Mucosa of descending colon (tissue), 3 donors: Measurements from ENCODE around the gene TEX54. TPM values are rescaled to one million over a fixed set of nuclear protein-coding genes. Genes with fewer than 3 reads are reported as not detected.

Experiments
- ATAC-seq: fragments of 200-7000 bp; cut with Tn5 transposase; one replicate; pipeline ENCODE4 v1.9.1; 2020; ENCODE audit warnings: mild to moderate bottlenecking, moderate library complexity
- DNase-seq, 3 donors: peaks; one replicate each; pipeline ENCODE4 v3.0.0-alpha.2; 2020
- H3K36me3 ChIP-seq: fragments of 200-600 bp; one replicate; pipeline ENCODE4 v1.8.0; 2021; ENCODE audit warnings: low read depth, mild to moderate bottlenecking
- H3K4me1 ChIP-seq: fragments of 200-600 bp; one replicate; pipeline ENCODE4 v1.8.0; 2021; ENCODE audit warnings: low read depth, mild to moderate bottlenecking
- H3K4me3 ChIP-seq: fragments of 200-600 bp; one replicate; pipeline ENCODE4 v1.8.0; 2021; ENCODE audit warnings: mild to moderate bottlenecking
- H3K9me3 ChIP-seq: fragments of 200-600 bp; one replicate; pipeline ENCODE4 v1.8.0; 2021; ENCODE audit warnings: mild to moderate bottlenecking
- intact Hi-C, 2 donors: fragments of 100-400 bp; cut with DNase I in 1 of 2; cut with micrococcal nuclease in 1 of 2; formaldehyde crosslinking; loops; one replicate each; pipeline versions ENCODE4 v1.11.0 to v1.11.1; 2022; cut with DNase I, micrococcal nuclease
- total RNA-seq, 3 donors: library from RNA; stranded (reverse); fragmentation: NEBNext Ultra II Directional in 2 of 3; extraction: Animal tissue kit (Norgen Biotek cat#: 25700) in 2 of 3; gene quantifications; one replicate each; pipeline versions ENCODE4 v1.2.1 to v1.2.4, GENCODE V29; 2021 to 2023
- TF ChIP-seq, protein P1 (sequence below): fragments of 200-600 bp; IDR thresholded peaks from one replicate; pipeline ENCODE4 v1.8.0; 2022; ENCODE audit warnings: antibody characterized with exemption, mild to moderate bottlenecking
- donor health status: DM: no; HTN: no; CAD: no; lungs with moderate emphysema.
- donor health status: DM: no; HTN: no; CAD: no.
- donor health status: DM: no; HTN: yes; CAD: no.

Gene TEX54
- total RNA-seq, 3 donors from 2014 or later, result not detected

DNA sequence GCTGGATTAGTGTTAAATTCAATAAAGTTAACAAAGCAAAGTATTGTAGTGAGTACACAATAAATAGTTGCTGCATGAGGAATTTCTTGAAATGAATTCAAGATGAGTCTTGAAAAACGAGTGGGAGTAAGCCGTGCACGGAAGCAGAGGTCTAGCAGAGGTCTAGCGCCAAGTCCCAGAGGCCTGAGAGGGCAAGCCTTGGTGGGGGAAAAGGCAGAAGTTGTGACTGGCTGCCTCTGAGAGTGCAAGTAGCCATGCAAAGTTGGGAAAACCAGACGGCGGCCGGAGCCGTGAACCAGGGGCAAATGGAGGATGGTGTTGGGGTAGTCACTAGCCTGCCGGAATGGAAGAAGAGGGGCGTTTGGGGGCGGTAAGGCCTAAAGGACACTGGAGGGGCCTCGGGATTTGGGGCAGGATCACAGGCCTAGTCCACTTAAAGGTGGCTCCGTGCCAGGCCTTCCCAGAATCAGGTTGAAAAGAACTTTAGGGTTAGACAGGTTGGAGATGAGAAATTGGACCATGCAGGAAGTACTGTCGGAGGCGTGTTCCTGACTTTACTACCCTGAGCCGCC lies 47.7 kb upstream of the TEX54 start:
- Histone ChIP-seq H3K36me3 (peaks cover 6% of the 10 kb centered on the region), H3K4me1 (peaks cover 32% of the 10 kb centered on the region), H3K4me3 (peak overlapping the region; percentile 93), H3K9me3 (no peaks in the 10 kb centered on the region)
- TF ChIP-seq, protein P1, sequence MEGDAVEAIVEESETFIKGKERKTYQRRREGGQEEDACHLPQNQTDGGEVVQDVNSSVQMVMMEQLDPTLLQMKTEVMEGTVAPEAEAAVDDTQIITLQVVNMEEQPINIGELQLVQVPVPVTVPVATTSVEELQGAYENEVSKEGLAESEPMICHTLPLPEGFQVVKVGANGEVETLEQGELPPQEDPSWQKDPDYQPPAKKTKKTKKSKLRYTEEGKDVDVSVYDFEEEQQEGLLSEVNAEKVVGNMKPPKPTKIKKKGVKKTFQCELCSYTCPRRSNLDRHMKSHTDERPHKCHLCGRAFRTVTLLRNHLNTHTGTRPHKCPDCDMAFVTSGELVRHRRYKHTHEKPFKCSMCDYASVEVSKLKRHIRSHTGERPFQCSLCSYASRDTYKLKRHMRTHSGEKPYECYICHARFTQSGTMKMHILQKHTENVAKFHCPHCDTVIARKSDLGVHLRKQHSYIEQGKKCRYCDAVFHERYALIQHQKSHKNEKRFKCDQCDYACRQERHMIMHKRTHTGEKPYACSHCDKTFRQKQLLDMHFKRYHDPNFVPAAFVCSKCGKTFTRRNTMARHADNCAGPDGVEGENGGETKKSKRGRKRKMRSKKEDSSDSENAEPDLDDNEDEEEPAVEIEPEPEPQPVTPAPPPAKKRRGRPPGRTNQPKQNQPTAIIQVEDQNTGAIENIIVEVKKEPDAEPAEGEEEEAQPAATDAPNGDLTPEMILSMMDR, result no peak
- intact Hi-C loops, result loop anchor here in 1 of 2 donors (10.0 kb wide), 1 partner anchor 684 kb away; the partner anchor contains the start of gene PLAAT2
- DNase-seq (peak in 1 of 3 donors; percentile 73), ATAC-seq (peak; percentile 1)

DNA sequence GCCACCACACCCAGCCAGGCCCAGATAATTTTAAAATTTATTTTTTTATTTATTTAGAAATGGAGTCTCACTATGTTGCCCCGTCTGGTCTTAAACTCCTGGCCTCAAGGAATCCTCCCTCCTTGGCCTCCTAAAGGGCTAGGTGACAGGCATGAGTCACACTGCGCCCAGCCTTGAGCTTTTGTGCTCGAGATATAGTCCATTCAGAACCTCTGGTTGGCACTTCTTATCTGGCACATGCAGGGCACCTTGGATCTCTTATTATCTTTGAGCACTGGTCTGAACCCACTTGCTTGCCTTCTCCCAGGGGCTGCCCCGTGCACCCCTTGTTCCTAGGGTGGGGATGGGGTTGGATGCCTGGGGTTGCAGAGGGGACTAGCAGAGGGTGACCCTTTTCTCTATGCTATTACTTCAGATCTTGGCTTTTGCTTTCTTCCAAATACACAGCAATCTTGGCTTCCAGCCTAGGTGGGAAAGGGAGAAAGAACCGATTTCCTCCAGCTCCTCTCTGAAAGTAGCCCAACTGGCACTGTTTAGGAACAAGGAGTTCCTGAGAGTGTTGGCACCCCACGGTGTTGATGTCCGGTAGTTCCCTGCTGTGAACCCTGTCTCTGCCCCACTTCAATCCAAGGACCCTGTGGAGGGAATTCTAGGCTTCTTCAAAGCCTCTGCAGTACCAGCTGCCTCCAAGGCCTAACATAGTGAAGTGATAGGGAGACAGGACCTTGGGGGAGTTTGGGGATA lies 46.8 kb upstream of the TEX54 start:
- ATAC-seq, result no peak
- Histone ChIP-seq H3K36me3 (peaks cover 6% of the 10 kb centered on the region), H3K4me1 (peaks cover 32% of the 10 kb centered on the region), H3K4me3 (no peak overlapping the region), H3K9me3 (no peaks in the 10 kb centered on the region)
- TF ChIP-seq, protein P1, result no peak
- DNase-seq, result no peak
- intact Hi-C loops, result no loop called here

DNA sequence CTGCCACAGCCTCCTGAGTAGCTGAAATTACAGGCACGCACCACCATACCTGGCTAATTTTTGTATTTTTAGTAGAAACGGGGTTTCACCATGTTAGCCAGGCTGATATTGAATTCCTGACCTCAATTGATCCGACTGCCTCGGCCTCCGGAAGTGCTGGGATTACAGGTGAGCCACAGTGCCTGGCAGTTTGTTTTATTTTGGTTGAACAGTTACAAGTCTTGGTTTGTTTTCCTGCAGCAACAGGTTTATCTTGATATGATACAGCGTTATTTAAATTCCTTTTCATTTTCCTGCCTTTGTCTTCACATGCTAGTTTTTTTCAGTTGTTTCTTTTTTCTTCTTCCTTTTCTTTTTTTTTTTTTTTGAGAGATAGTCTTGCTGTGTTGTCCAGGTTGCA lies 44.1 kb upstream of the TEX54 start:
- Histone ChIP-seq H3K4me3 (no peak overlapping the region), H3K9me3 (no peaks in the 10 kb centered on the region), H3K36me3 (no peaks in the 10 kb centered on the region), H3K4me1 (peaks cover 7% of the 10 kb centered on the region)
- ATAC-seq, result no peak
- intact Hi-C loops, result no loop called here
- DNase-seq, result no peak
- TF ChIP-seq, protein P1, result no peak

DNA sequence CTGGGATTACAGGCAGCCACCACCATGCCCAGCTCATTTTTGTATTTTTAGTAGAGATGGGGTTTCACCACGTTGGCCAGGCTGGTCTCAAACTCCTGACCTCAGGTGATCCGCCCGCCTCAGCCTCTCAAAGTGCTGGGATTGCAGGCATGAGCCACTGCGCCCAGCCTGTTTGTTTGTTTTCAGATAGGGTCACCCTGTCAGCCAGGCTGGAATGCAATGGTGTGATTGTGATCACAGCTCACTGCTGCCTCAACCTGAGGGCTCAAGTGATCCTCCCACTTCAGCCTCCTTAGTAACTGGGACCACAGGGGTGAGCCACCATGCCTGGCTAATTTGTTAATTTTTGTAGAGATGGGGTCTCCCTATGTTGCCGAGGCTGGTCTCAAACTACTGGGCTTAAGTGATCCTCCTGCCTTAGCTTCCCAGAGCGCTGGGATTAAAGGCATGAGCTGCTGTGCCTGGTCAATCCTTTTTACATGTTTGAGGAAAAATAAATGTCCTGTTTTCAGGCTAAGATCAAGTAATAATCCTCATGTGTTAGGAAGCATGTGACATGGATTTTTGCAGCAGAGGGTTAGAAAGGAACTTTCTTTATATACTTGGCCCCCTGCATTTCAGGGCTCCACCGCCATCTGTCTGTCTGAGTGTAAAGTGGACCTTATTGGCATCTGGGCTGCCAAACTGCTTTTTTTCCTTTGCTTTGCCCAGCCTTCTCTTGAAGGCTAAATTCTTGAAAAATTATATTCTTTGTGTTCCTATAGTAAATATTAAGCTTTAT lies 43.2 kb upstream of the TEX54 start:
- intact Hi-C loops, result no loop called here
- Histone ChIP-seq H3K4me1 (peaks cover 7% of the 10 kb centered on the region), H3K9me3 (no peaks in the 10 kb centered on the region), H3K4me3 (no peak overlapping the region), H3K36me3 (no peaks in the 10 kb centered on the region)
- no peak for ATAC-seq
- peak in 1 of 3 donors; percentile 16 for DNase-seq
- TF ChIP-seq, protein P1, result no peak

DNA sequence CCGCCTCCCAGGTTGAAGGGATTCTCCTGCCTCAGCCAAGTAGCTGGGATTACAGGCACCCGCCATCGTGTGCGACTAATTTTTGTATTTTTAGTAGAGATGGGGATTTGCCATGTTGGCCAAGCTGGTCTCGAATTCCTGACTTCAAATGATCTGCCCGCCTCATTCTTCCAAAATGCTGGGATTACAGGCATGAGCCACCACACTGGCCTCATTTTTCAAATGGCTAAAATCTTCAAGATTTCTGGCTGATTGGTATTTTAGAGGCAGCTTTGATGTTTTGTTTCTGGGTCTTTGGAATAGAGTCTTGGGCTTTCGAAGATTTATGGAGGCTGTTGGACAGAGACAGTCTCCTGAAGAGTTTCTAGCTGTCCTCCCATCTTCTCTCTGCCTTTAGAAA lies 42.2 kb upstream of the TEX54 start:
- DNase-seq, result no peak
- no peaks in the 10 kb centered on the region for H3K9me3 ChIP-seq
- ATAC-seq, result no peak
- TF ChIP-seq, protein P1, result no peak
- intact Hi-C loops, result no loop called here
- no peaks in the 10 kb centered on the region for H3K36me3 ChIP-seq
- H3K4me1 ChIP-seq, result peaks cover 3% of the 10 kb centered on the region
- no peak overlapping the region for H3K4me3 ChIP-seq
